PC-3 (cell line): ENCODE results near the gene TMEM87B. TPM values are rescaled to one million over a fixed set of nuclear protein-coding genes. Genes with fewer than 3 reads are reported as not detected.

Source experiments
- ATAC-seq: fragments of 200-7000 bp; cut with Tn5 transposase; 2 replicates; pipeline ENCODE4 v1.9.1; 2020; ENCODE audit warnings: mild to moderate bottlenecking, moderate library complexity
- BruUV-seq: library from RNA; stranded (reverse); fragments of 400-500 nt; replicated peaks from 2 replicates; lab custom pipeline; 2021; lab: Mats Ljungman, UMichigan
- CTCF ChIA-PET: fragments of 300-600 bp; sonication (Branson Sonifier 250); formaldehyde crosslinking; loops from one replicate; lab custom pipeline; 2022; ENCODE audit warnings: antibody characterized with exemption; lab: Charles Lee
- POLR2A ChIA-PET: fragments of 300-600 bp; sonication (Branson Sonifier 250); formaldehyde crosslinking; loops from one replicate; lab custom pipeline; 2022; ENCODE audit warnings: antibody characterized with exemption; ENCODE audit not compliant: unreplicated experiment; lab: Charles Lee
- DNase-seq: peaks from one replicate; pipeline ENCODE4 v3.0.0-alpha.2; 2015
- H2AFZ ChIP-seq: fragments of 300-600 bp; sonication (generic); 2 replicates; pipeline ENCODE4 v1.6.0; 2016; ENCODE audit warnings: antibody characterized with exemption, low read length
- H3F3A ChIP-seq: fragments of 300-600 bp; sonication (generic); one replicate; pipeline ENCODE4 v1.6.0; 2017; ENCODE audit warnings: antibody characterized with exemption, low read length, control low read depth, mild to moderate bottlenecking; ENCODE audit not compliant: unreplicated experiment
- H3K27ac ChIP-seq: fragments of 300-600 bp; sonication (generic); 2 replicates; pipeline ENCODE4 v1.5.1; 2016; ENCODE audit warnings: mild to moderate bottlenecking, low read length
- H3K27me3 ChIP-seq: fragments of 300-600 bp; sonication (generic); 2 replicates; pipeline ENCODE4 v1.6.1; 2016; ENCODE audit warnings: low read length, mixed read lengths
- H3K36me3 ChIP-seq: fragments of 300-600 bp; sonication (generic); 2 replicates; pipeline ENCODE4 v1.6.1; 2016; ENCODE audit warnings: low read depth, mixed run types, low read length, mixed read lengths
- H3K4me1 ChIP-seq: fragments of 300-600 bp; sonication (generic); 2 replicates; pipeline ENCODE4 v1.5.1; 2016; ENCODE audit warnings: low read length; ENCODE audit not compliant: insufficient read depth
- H3K4me2 ChIP-seq: fragments of 300-600 bp; sonication (generic); 2 replicates; pipeline ENCODE4 v1.6.0; 2016; ENCODE audit warnings: low read length
- H3K4me3 ChIP-seq: fragments of 300-600 bp; sonication (generic); 2 replicates; pipeline ENCODE4 v1.5.1; 2016; ENCODE audit warnings: mild to moderate bottlenecking, low read length, mixed read lengths
- H3K79me2 ChIP-seq: fragments of 300-600 bp; sonication (generic); 2 replicates; pipeline ENCODE4 v1.6.1; 2017; ENCODE audit warnings: low read length, mixed read lengths
- H3K9ac ChIP-seq: fragments of 300-600 bp; sonication (generic); 2 replicates; pipeline ENCODE4 v1.6.0; 2016; ENCODE audit warnings: mild to moderate bottlenecking, low read length
- H3K9me2 ChIP-seq: fragments of 300-600 bp; sonication (generic); replicated peaks from 2 replicates; pipeline ENCODE4 v1.6.1; 2016; ENCODE audit warnings: mixed run types, low read length, mixed read lengths
- H3K9me3 ChIP-seq: fragments of 300-600 bp; sonication (generic); 2 replicates; pipeline ENCODE4 v1.6.1; 2016; ENCODE audit warnings: low read length, mixed read lengths
- H4K20me1 ChIP-seq: fragments of 300-600 bp; sonication (generic); 2 replicates; pipeline ENCODE4 v1.6.1; 2016; ENCODE audit warnings: low read length, mixed read lengths
- CTCF ChIP-seq: fragments of 300-600 bp; sonication (generic); conservative IDR thresholded peaks from 2 replicates; pipeline ENCODE4 v1.5.1; 2017; ENCODE audit warnings: antibody characterized with exemption, low read depth, mild to moderate bottlenecking, low read length
- EZH2 ChIP-seq: fragments of 300-600 bp; sonication (generic); IDR thresholded peaks from one replicate; pipeline ENCODE4 v1.6.1; 2017; ENCODE audit warnings: antibody characterized with exemption, mild to moderate bottlenecking, low read length; ENCODE audit not compliant: unreplicated experiment
- EZH2phosphoT487 ChIP-seq: fragments of 300-600 bp; sonication (generic); IDR thresholded peaks from 2 replicates; pipeline ENCODE4 v1.6.1; 2018; ENCODE audit warnings: mild to moderate bottlenecking, antibody characterized with exemption, low read length, borderline replicate concordance
- intact Hi-C: fragments of 100-400 bp; cut with micrococcal nuclease; formaldehyde crosslinking; loops from 2 replicates; pipeline ENCODE4 v1.9.0; 2023
- total RNA-seq: library from RNA; depleted of rRNA; stranded (reverse); fragments of >200 nt; gene quantifications from 2 replicates; pipeline ENCODE4 v1.2.3, GENCODE V29; 2014

Gene TMEM87B
- total RNA-seq, 1 experiment from 2014 or later, result 11.2 TPM

GRCh38 chr2:112140205-112140802 is 85.2 kb downstream of the TMEM87B start:
- ATAC-seq (peak; percentile 6), DNase-seq (no peak)
- Histone ChIP-seq H3K27ac (no peak overlapping the region), H3K4me1 (peaks cover 8% of the 10 kb centered on the region), H3K27me3 (no peaks in the 10 kb centered on the region), H3K79me2 (no peaks in the 10 kb centered on the region), H3K9me3 (no peaks in the 10 kb centered on the region), H3K9me2 (no peaks in the 10 kb centered on the region), H3K9ac (no peak overlapping the region), H3K36me3 (no peaks in the 10 kb centered on the region), H3K4me3 (peak overlapping the region; percentile 59), H3K4me2 (peak overlapping the region; percentile 80), H4K20me1 (no peaks in the 10 kb centered on the region), H2AFZ (peak overlapping the region; percentile 65), H3F3A (no peaks in the 10 kb centered on the region)
- CTCF ChIA-PET, result no interaction called here
- no TSS peak for BruUV-seq
- intact Hi-C loops, result no loop called here
- TF ChIP-seq EZH2 (no peak), EZH2phosphoT487 (no peak), CTCF (no peak)
- POLR2A ChIA-PET, result no interaction called here

- H3K79me2 ChIP-seq, result no peaks in the 10 kb centered on the region
Observed at GRCh38 chr2:112140899-112141625, 86.0 kb downstream of the TMEM87B start.

GRCh38 chr2:112141626-112142007 is 86.5 kb downstream of the TMEM87B start:
- Histone ChIP-seq H3K9ac (no peak overlapping the region), H3K27ac (no peak overlapping the region), H3K9me2 (no peaks in the 10 kb centered on the region), H3K9me3 (no peaks in the 10 kb centered on the region), H3K4me3 (no peak overlapping the region), H3K79me2 (no peaks in the 10 kb centered on the region), H2AFZ (no peak overlapping the region), H3K36me3 (no peaks in the 10 kb centered on the region), H3K27me3 (no peaks in the 10 kb centered on the region), H4K20me1 (no peaks in the 10 kb centered on the region), H3K4me1 (peaks cover 8% of the 10 kb centered on the region), H3K4me2 (no peak overlapping the region), H3F3A (no peaks in the 10 kb centered on the region)
- ChIA-PET POLR2A (interaction anchor here (0.6 kb wide), 1 partner anchor 38 kb away, joined by 3 read pairs; no protein-coding TSS in a partner anchor), CTCF (no interaction called here)
- no peak for DNase-seq
- TF ChIP-seq EZH2 (no peak), CTCF (no peak), EZH2phosphoT487 (no peak)
- no TSS peak for BruUV-seq
- ATAC-seq, result no peak
- intact Hi-C loops, result no loop called here

More at GRCh38 chr2:112140899-112141625, 86.0 kb downstream of the TMEM87B start:
- Histone ChIP-seq H3K9me2 (no peaks in the 10 kb centered on the region), H3K4me3 (no peak overlapping the region), H4K20me1 (no peaks in the 10 kb centered on the region), H3F3A (no peaks in the 10 kb centered on the region), H3K4me2 (peak overlapping the region; percentile 80; the same call in 1 of the 2 replicates), H3K27ac (no peak overlapping the region), H3K9ac (no peak overlapping the region), H3K9me3 (no peaks in the 10 kb centered on the region), H2AFZ (no peak overlapping the region), H3K4me1 (peaks cover 8% of the 10 kb centered on the region), H3K36me3 (no peaks in the 10 kb centered on the region), H3K27me3 (no peaks in the 10 kb centered on the region)
- ATAC-seq (no peak), DNase-seq (no peak)
- no peak for TF ChIP-seq EZH2
- POLR2A ChIA-PET, result no interaction called here
- intact Hi-C loops, result no loop called here
- CTCF ChIA-PET, result no interaction called here
- BruUV-seq, result no TSS peak
